ENCODE measurements around the gene TGFBR1.

TGFBR1 gene

DNA sequence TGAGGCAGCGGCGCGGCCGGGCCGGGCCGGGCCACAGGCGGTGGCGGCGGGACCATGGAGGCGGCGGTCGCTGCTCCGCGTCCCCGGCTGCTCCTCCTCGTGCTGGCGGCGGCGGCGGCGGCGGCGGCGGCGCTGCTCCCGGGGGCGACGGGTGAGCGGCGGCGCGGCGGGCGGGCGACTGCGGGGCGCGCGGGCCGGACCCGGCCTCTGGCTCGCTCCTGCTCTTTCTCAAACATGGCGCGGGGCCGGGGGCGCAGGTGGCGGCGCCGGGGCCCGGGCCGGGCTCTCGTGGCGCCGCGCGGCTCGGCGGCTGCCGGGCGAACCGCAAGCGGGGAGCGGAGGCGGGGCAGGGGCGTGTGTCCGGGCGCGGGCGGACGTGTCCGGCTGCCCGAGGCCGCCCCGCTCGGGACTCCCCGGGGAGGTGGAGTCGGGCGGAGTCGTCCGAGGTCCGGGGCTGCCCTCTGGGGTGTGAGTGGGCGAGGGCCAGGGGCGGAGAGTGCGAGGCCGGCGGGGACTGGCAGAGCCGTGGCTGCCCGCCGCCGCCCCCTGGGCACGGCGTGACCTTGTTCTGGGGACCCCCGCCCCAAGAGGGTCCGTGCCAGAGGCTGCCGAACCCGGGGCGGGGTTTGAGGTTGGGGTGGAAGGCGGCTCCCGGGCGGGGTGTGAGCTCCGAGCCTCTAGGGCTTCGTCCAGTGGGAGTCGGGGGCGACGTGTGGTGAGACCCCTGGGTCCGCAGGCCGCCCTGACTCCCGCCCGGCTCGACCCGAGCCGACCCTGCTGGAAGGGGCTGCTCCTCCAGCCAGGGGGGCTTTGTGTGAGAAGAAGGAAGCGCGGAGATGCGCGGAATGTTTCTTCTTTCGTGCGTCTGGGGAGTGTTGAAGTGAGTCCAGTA, 485 bp downstream of the TGFBR1 start:
- H3K9ac ChIP-seq (ENCODE audit: low read length in 5 of 5): peak overlapping the region; percentile 31 to 87 (median 82)
- peaks cover 3 to 53% (median 50%) of the 10 kb centered on the region in 5 donors for H3K4me1 ChIP-seq (ENCODE audit: control insufficient read depth in 5 of 5, insufficient read depth in 5 of 5, low read length in 5 of 5)
- no peaks in the 10 kb centered on the region for H3K27me3 ChIP-seq (ENCODE audit: control insufficient read depth in 5 of 5, insufficient read depth in 4 of 5, low read length in 5 of 5)
- H3K9me3 ChIP-seq (ENCODE audit: control insufficient read depth in 5 of 5, low read length in 5 of 5): no peaks in the 10 kb centered on the region
- peak overlapping the region; percentile 81 for H3K27ac ChIP-seq (ENCODE audit: low read depth, low read length)
- H3K4me3 ChIP-seq (ENCODE audit: low read depth in 1 of 5, low read length in 5 of 5): peak overlapping the region; percentile 73 to 92 (median 81)
- H3K36me3 ChIP-seq (ENCODE audit: control insufficient read depth in 5 of 5, insufficient read depth in 5 of 5, low read length in 5 of 5): no peaks in the 10 kb centered on the region

DNA sequence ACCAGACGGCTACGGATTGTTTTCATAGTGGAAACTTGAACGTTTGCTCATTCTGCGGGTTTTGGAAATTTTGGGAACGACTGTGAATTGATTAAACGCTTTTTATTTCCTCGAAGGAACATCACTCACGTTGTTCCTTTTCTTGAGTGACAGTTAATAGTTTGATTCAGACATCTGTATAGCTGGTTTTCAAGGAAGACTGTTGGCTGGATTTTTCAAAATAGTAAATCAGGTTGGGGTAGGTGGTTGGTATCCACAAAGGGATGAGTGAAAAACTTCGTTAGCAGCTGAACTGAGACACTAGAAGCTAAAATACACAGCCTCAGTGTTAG, 1.1 kb downstream of the TGFBR1 start:
- Histone ChIP-seq H3K9me3 (ENCODE audit: control insufficient read depth in 5 of 5, low read length in 5 of 5) (no peaks in the 10 kb centered on the region), H3K27me3 (ENCODE audit: control insufficient read depth in 5 of 5, insufficient read depth in 4 of 5, low read length in 5 of 5) (no peaks in the 10 kb centered on the region), H3K4me1 (ENCODE audit: control insufficient read depth in 5 of 5, insufficient read depth in 5 of 5, low read length in 5 of 5) (peaks cover 3 to 53% (median 50%) of the 10 kb centered on the region in 5 donors), H3K36me3 (ENCODE audit: control insufficient read depth in 5 of 5, insufficient read depth in 5 of 5, low read length in 5 of 5) (no peaks in the 10 kb centered on the region), H3K9ac (ENCODE audit: low read length in 5 of 5) (peak overlapping the region; percentile 31 to 87 (median 82)), H3K4me3 (ENCODE audit: low read depth in 1 of 5, low read length in 5 of 5) (peak overlapping the region; percentile 73 to 92 (median 78)), H3K27ac (ENCODE audit: low read depth, low read length) (peak overlapping the region; percentile 81)

DNA sequence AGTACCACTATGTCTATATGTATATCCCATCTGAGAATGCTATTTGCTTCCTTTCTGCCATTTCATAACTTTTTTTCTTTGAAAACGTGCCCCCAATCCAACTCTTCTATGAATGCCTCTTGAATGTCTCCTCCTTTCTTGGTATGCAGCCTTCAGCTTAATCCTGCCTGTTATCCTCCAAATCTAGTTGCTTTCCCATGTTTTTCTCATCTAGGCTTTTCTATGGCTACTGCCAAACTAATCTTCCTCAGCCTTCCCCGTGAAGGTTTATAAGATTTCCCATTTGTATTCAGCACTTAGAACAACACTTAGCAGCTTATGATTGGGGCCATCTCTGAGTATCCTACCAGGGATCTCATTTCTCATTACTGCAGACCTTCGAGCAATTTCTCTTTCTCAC, 2.5 kb downstream of the TGFBR1 start:
- Histone ChIP-seq H3K9me3 (ENCODE audit: control insufficient read depth in 5 of 5, low read length in 5 of 5) (no peaks in the 10 kb centered on the region), H3K9ac (ENCODE audit: low read length in 5 of 5) (peak overlapping the region in 1 of 5 donors; percentile 44), H3K27ac (ENCODE audit: low read depth, low read length) (no peak overlapping the region), H3K36me3 (ENCODE audit: control insufficient read depth in 5 of 5, insufficient read depth in 5 of 5, low read length in 5 of 5) (no peaks in the 10 kb centered on the region), H3K4me1 (ENCODE audit: control insufficient read depth in 5 of 5, insufficient read depth in 5 of 5, low read length in 5 of 5) (peaks cover 3 to 59% (median 57%) of the 10 kb centered on the region in 5 donors), H3K4me3 (ENCODE audit: low read depth in 1 of 5, low read length in 5 of 5) (peak overlapping the region in 2 of 5 donors; percentile 9 to 81), H3K27me3 (ENCODE audit: control insufficient read depth in 5 of 5, insufficient read depth in 4 of 5, low read length in 5 of 5) (no peaks in the 10 kb centered on the region)

DNA sequence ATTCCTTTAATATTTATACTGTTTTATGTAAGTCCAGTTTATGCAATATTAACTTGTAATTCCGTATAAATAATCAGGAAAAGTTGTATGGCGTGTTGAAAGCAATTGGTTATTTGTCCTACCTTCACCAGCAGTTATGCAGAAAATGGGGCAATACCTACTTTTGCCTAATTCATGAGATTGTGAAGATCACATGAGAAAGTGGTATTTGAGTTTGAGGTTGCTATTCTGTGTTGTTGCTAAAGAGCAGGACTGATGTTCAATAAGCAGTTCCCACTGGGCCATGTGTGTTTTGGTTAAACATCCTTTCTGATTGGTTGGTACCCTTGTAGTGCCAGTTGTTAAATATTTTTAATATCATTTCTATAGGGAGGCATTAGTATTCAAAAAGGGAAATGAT, 3.2 kb downstream of the TGFBR1 start:
- peaks cover 3 to 65% (median 60%) of the 10 kb centered on the region in 5 donors for H3K4me1 ChIP-seq (ENCODE audit: control insufficient read depth in 5 of 5, insufficient read depth in 5 of 5, low read length in 5 of 5)
- H3K9me3 ChIP-seq (ENCODE audit: control insufficient read depth in 5 of 5, low read length in 5 of 5): no peaks in the 10 kb centered on the region
- no peaks in the 10 kb centered on the region for H3K27me3 ChIP-seq (ENCODE audit: control insufficient read depth in 5 of 5, insufficient read depth in 4 of 5, low read length in 5 of 5)
- no peaks in the 10 kb centered on the region for H3K36me3 ChIP-seq (ENCODE audit: control insufficient read depth in 5 of 5, insufficient read depth in 5 of 5, low read length in 5 of 5)
- no peak overlapping the region for H3K27ac ChIP-seq (ENCODE audit: low read depth, low read length)
- H3K9ac ChIP-seq (ENCODE audit: low read length in 5 of 5): peak overlapping the region in 2 of 5 donors; percentile 28 to 44
- no peak overlapping the region for H3K4me3 ChIP-seq (ENCODE audit: low read depth in 1 of 5, low read length in 5 of 5)

DNA sequence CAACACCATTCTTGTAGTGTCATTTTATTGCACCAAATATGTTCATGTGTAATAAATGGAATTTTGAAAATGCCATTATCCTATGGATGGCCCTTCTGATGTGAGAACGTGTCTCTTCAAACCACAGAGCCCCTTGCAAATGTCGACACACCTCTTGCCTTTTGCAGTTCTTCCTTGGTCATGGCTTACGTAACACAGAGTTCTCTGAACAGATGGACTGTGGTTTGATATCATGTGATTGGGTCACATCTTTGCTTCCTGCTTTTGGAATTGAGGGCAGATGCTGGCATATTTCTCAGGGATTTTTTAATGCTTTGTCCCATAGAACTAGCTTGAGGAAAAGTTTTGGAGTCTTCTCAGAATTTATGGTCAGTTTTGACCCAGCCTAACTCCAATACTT, 4.6 kb downstream of the TGFBR1 start:
- Histone ChIP-seq H3K27ac (ENCODE audit: low read depth, low read length) (no peak overlapping the region), H3K4me3 (ENCODE audit: low read depth in 1 of 5, low read length in 5 of 5) (no peak overlapping the region), H3K9me3 (ENCODE audit: control insufficient read depth in 5 of 5, low read length in 5 of 5) (no peaks in the 10 kb centered on the region), H3K4me1 (ENCODE audit: control insufficient read depth in 5 of 5, insufficient read depth in 5 of 5, low read length in 5 of 5) (peaks cover 3 to 67% (median 61%) of the 10 kb centered on the region in 5 donors), H3K27me3 (ENCODE audit: control insufficient read depth in 5 of 5, insufficient read depth in 4 of 5, low read length in 5 of 5) (no peaks in the 10 kb centered on the region), H3K36me3 (ENCODE audit: control insufficient read depth in 5 of 5, insufficient read depth in 5 of 5, low read length in 5 of 5) (no peaks in the 10 kb centered on the region), H3K9ac (ENCODE audit: low read length in 5 of 5) (no peak overlapping the region)

DNA sequence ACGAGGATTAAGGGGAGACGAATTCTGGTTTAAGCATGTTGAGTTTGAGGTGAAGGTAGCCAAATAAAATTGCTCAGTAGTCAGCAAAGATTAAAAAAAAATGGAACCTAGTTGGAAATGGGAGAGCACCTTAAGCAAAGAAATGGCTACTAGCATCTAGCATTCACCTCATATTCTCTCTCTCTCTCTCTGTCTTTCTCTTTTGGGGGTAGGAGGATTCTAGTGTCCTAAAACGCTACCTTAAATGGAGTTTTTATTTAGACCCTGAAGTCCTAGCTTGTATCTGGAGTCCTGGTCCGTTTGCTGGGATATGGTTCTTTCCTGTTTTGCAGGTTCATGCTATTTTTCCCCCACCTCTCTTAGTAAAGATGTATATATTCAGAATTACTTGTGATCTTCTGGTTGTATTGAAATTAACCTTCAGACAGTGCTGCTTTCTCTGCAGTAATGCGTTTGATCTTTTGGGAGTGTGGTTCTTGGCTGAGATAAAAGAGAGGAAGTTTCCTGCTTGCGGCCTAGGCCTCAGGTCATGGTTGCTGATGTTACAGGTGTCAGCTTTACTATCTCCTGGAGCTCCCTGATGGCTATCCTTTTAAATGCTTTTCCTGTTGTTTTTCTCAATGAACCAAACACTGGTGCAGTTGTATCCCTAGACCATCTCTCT, 8.0 kb downstream of the TGFBR1 start:
- H3K27ac ChIP-seq (ENCODE audit: low read depth, low read length): no peak overlapping the region
- H3K4me3 ChIP-seq (ENCODE audit: low read depth in 1 of 5, low read length in 5 of 5): no peak overlapping the region

DNA sequence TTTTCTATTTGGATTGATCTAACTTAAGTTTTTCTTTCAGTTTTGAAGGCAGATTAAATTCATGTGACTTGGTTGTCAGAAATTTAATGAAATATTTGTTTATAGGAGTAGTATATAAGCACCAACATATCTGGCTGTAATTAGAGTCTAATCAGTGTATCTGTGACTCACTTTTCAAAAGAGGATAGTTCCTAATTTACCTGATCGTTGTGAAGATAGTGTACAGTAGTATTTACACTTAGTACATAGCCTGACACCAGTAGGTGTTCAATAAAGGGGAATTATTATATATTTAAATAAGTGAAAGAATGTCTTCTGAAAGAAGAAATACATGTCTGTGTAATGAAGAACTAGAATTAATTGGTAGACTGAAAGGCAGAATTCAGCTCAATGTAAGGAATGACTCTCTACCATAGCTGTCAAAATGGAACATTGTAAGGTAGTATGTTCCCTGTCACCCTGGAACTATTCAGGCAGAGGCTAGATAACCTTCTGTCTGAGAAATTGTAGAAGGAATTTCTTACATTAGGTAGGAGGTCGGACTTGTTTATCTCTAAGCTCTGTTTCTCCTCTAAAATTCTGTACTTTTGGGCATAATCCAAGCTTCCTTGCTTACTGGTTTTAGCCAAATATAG, 8.6 kb downstream of the TGFBR1 start:
- H3K36me3 ChIP-seq (ENCODE audit: control insufficient read depth in 5 of 5, insufficient read depth in 5 of 5, low read length in 5 of 5): no peaks in the 10 kb centered on the region
- peaks cover 2 to 44% (median 36%) of the 10 kb centered on the region in 5 donors for H3K4me1 ChIP-seq (ENCODE audit: control insufficient read depth in 5 of 5, insufficient read depth in 5 of 5, low read length in 5 of 5)
- H3K9ac ChIP-seq (ENCODE audit: low read length in 5 of 5): peak overlapping the region in 2 of 5 donors; percentile 16 to 51
- no peaks in the 10 kb centered on the region for H3K27me3 ChIP-seq (ENCODE audit: control insufficient read depth in 5 of 5, insufficient read depth in 4 of 5, low read length in 5 of 5)
- no peaks in the 10 kb centered on the region for H3K9me3 ChIP-seq (ENCODE audit: control insufficient read depth in 5 of 5, low read length in 5 of 5)
- H3K4me3 ChIP-seq (ENCODE audit: low read depth in 1 of 5, low read length in 5 of 5): no peak overlapping the region
- no peak overlapping the region for H3K27ac ChIP-seq (ENCODE audit: low read depth, low read length)

More for the DNA sequence above, 8.0 kb downstream of the TGFBR1 start:
- Histone ChIP-seq H3K27me3 (ENCODE audit: control insufficient read depth in 5 of 5, insufficient read depth in 4 of 5, low read length in 5 of 5) (no peaks in the 10 kb centered on the region), H3K9ac (ENCODE audit: low read length in 5 of 5) (peak overlapping the region in 1 of 5 donors; percentile 51), H3K4me1 (ENCODE audit: control insufficient read depth in 5 of 5, insufficient read depth in 5 of 5, low read length in 5 of 5) (peaks cover 2 to 50% (median 43%) of the 10 kb centered on the region in 5 donors), H3K9me3 (ENCODE audit: control insufficient read depth in 5 of 5, low read length in 5 of 5) (no peaks in the 10 kb centered on the region), H3K36me3 (ENCODE audit: control insufficient read depth in 5 of 5, insufficient read depth in 5 of 5, low read length in 5 of 5) (no peaks in the 10 kb centered on the region)

DNA sequence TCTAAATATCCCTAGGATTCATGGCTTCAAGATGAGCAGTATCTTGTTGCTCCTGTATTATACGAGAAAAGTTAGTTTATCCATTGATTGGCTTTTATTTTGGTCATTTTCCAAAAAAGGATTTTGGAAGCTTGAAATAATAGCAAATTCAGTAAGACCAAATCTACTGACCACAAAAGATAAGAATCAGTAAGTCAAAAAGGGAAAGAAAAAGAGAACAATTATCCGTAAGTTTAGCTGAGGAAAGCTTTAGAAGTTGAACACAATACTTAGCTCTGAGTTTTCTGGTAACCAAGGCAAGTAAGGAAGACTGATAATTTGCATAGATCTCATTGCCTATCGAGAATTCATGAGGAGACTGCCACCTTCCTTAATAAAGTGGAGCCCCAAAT, 9.1 kb downstream of the TGFBR1 start:
- Histone ChIP-seq H3K4me1 (ENCODE audit: control insufficient read depth in 5 of 5, insufficient read depth in 5 of 5, low read length in 5 of 5) (peaks cover 2 to 43% (median 37%) of the 10 kb centered on the region in 5 donors), H3K9me3 (ENCODE audit: control insufficient read depth in 5 of 5, low read length in 5 of 5) (no peaks in the 10 kb centered on the region), H3K36me3 (ENCODE audit: control insufficient read depth in 5 of 5, insufficient read depth in 5 of 5, low read length in 5 of 5) (no peaks in the 10 kb centered on the region), H3K4me3 (ENCODE audit: low read depth in 1 of 5, low read length in 5 of 5) (no peak overlapping the region), H3K27me3 (ENCODE audit: control insufficient read depth in 5 of 5, insufficient read depth in 4 of 5, low read length in 5 of 5) (no peaks in the 10 kb centered on the region), H3K27ac (ENCODE audit: low read depth, low read length) (no peak overlapping the region), H3K9ac (ENCODE audit: low read length in 5 of 5) (peak overlapping the region in 2 of 5 donors; percentile 16 to 51)

DNA sequence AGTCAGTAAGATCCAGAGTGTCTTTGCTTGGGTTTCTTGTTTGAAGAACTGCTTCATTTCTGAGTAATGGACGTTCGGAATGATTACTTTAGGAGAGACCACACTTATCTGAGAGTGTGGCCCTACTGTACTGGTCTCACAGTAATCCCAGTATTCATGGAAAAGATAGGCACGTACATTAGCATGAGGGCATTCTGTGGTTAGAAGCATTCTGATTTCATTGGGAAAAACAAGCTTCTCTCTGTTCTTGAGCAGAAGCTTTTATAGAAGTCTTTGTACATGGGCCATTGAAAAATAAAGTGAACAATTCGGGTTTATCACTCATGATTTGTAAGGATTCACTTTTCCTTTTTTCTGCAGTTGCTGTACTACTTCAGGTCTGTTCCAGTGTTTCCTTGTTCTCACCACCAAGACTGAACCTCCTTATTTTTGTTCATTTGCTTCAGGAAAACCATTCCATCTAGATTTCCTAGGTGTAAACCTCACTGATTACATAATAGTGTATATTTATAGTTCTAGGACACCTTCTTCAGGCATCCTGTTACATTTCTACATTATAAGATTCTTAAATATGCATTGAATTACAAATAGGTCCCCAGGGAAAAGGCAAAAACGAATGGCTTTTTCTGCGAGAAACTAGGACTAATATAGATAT, 10.1 kb downstream of the TGFBR1 start:
- Histone ChIP-seq H3K4me1 (ENCODE audit: control insufficient read depth in 5 of 5, insufficient read depth in 5 of 5, low read length in 5 of 5) (peaks cover 2 to 48% (median 35%) of the 10 kb centered on the region in 5 donors), H3K36me3 (ENCODE audit: control insufficient read depth in 5 of 5, insufficient read depth in 5 of 5, low read length in 5 of 5) (no peaks in the 10 kb centered on the region), H3K27me3 (ENCODE audit: control insufficient read depth in 5 of 5, insufficient read depth in 4 of 5, low read length in 5 of 5) (no peaks in the 10 kb centered on the region), H3K27ac (ENCODE audit: low read depth, low read length) (no peak overlapping the region), H3K9me3 (ENCODE audit: control insufficient read depth in 5 of 5, low read length in 5 of 5) (no peaks in the 10 kb centered on the region), H3K9ac (ENCODE audit: low read length in 5 of 5) (no peak overlapping the region), H3K4me3 (ENCODE audit: low read depth in 1 of 5, low read length in 5 of 5) (no peak overlapping the region)
